B cell (primary cell): Measurements from ENCODE around the gene GATAD2B. TPM values are rescaled to one million over a fixed set of nuclear protein-coding genes. Genes with fewer than 3 reads are reported as not detected.
"Not testable (repeated sequence)": the region's sequence is repeated elsewhere in the genome, so short reads cannot be mapped to it uniquely, and the experiment has no call there.

ENCODE experiments used
- ATAC-seq: fragments of 200-7000 bp; cut with Tn5 transposase; one replicate; pipeline ENCODE4 v1.10.0; 2021; ENCODE audit warnings: low read depth, mild to moderate bottlenecking, moderate number of reproducible peaks, moderate library complexity
- CTCF ChIA-PET: fragments of 350-600 bp; sonication (Branson Sonifier 250); formaldehyde crosslinking; loops from one replicate; lab custom pipeline; 2021; ENCODE audit warnings: antibody characterized with exemption, inconsistent platforms; lab: Charles Lee
- POLR2A ChIA-PET: fragments of 350-600 bp; sonication (Branson Sonifier 250); formaldehyde crosslinking; loops from one replicate; lab custom pipeline; 2021; ENCODE audit warnings: antibody characterized with exemption; lab: Charles Lee
- DNase-seq: peaks from one replicate; pipeline ENCODE4 v3.0.0; 2013
- H2AFZ ChIP-seq: 2 replicates; pipeline ENCODE4 v1.6.1; 2012; ENCODE audit warnings: mild to moderate bottlenecking, low read depth, low read length; ENCODE audit not compliant: insufficient read depth, poor library complexity, severe bottlenecking
- H3K27ac ChIP-seq, 2 donors: 1 replicate in 1 of 2; 2 replicates in 1 of 2; pipeline ENCODE4 v1.5.1; 2012 to 2013; ENCODE audit warnings: low read length in 2 of 2, mild to moderate bottlenecking in 2 of 2, moderate library complexity in 1 of 2
- H3K27me3 ChIP-seq, 4 experiments: fragments of 200-600 bp in 1 of 4; sonication (generic) in 1 of 4; replicated peaks in 1 of 4; 1 replicate in 2 of 4; 2 replicates in 2 of 4; pipeline versions ENCODE4 v1.6.1 to v1.7.0; 2013 to 2016; ENCODE audit warnings: low read length in 3 of 4, mild to moderate bottlenecking in 2 of 4, mixed read lengths in 1 of 4, moderate library complexity in 1 of 4; ENCODE audit not compliant: insufficient read depth in 4 of 4, control insufficient read depth in 3 of 4; ENCODE audit errors: control extremely low read depth in 1 of 4
- H3K36me3 ChIP-seq, 2 experiments: replicated peaks in 1 of 2; 1 replicate in 1 of 2; 2 replicates in 1 of 2; pipeline versions ENCODE4 v1.6.1 to v1.7.1; 2013; ENCODE audit warnings: low read length in 1 of 2; ENCODE audit not compliant: insufficient read depth in 2 of 2, control insufficient read depth in 1 of 2; ENCODE audit errors: control extremely low read depth in 1 of 2, extremely low read depth in 1 of 2
- H3K4me1 ChIP-seq, 2 donors: fragments of 200-600 bp in 1 of 2; sonication (generic) in 1 of 2; 1 replicate in 1 of 2; 2 replicates in 1 of 2; pipeline versions ENCODE4 v1.5.1 to v1.6.1; 2013 to 2017; ENCODE audit warnings: low read length in 2 of 2; ENCODE audit not compliant: control insufficient read depth in 2 of 2, insufficient read depth in 2 of 2
- H3K4me2 ChIP-seq: replicated peaks from 2 replicates; pipeline ENCODE3; 2012; ENCODE audit warnings: mild to moderate bottlenecking, low read depth, low read length; ENCODE audit not compliant: poor library complexity, severe bottlenecking
- H3K4me3 ChIP-seq, 5 experiments: fragments of 200-600 bp in 1 of 5; sonication (generic) in 1 of 5; 1 replicate in 3 of 5; 2 replicates in 2 of 5; pipeline versions ENCODE4 v1.5.1 to v1.7.0; 2011 to 2016; ENCODE audit warnings: low read length in 4 of 5, mild to moderate bottlenecking in 4 of 5, low read depth in 2 of 5, control low read depth in 1 of 5, moderate library complexity in 1 of 5; ENCODE audit not compliant: insufficient read depth in 1 of 5; ENCODE audit errors: control extremely low read depth in 1 of 5, extremely low read depth in 1 of 5
- H3K79me2 ChIP-seq: fragments of 200-600 bp; sonication (generic); one replicate; pipeline ENCODE4 v1.6.0; 2016; ENCODE audit warnings: low read length; ENCODE audit not compliant: control insufficient read depth, insufficient read depth
- H3K9ac ChIP-seq: fragments of 200-600 bp; sonication (generic); 2 replicates; pipeline ENCODE4 v1.6.1; 2017; ENCODE audit warnings: mild to moderate bottlenecking, low read length, moderate library complexity
- H3K9me3 ChIP-seq, 3 donors: one replicate each; pipeline versions ENCODE4 v1.6.1 to v1.7.1; 2013; ENCODE audit warnings: low read length in 2 of 3; ENCODE audit not compliant: control insufficient read depth in 2 of 3, insufficient read depth in 1 of 3; ENCODE audit errors: control extremely low read depth in 1 of 3
- H4K20me1 ChIP-seq: 2 replicates; pipeline ENCODE4 v1.6.0; 2012; ENCODE audit warnings: mild to moderate bottlenecking, low read length; ENCODE audit not compliant: insufficient read depth, control insufficient read depth, poor library complexity, severe bottlenecking
- H3K27ac Mint-ChIP-seq: one replicate; pipeline ENCODE4 v1.8.0; 2021; ENCODE audit warnings: mixed read lengths
- H3K27me3 Mint-ChIP-seq: one replicate; pipeline ENCODE4 v1.8.0; 2021; ENCODE audit warnings: mixed read lengths
- H3K4me1 Mint-ChIP-seq: one replicate; pipeline ENCODE4 v1.8.0; 2021; ENCODE audit warnings: mixed read lengths
- H3K4me3 Mint-ChIP-seq: one replicate; pipeline ENCODE4 v1.8.0; 2021; ENCODE audit warnings: mixed read lengths
- H3K9me3 Mint-ChIP-seq: one replicate; pipeline ENCODE4 v1.8.0; 2022; ENCODE audit warnings: mixed read lengths; ENCODE audit not compliant: insufficient read depth
- EZH2 ChIP-seq: IDR thresholded peaks from 2 replicates; pipeline ENCODE4 v1.6.1; 2012; ENCODE audit warnings: borderline replicate concordance, low read depth, mild to moderate bottlenecking, moderate library complexity, low read length; ENCODE audit not compliant: insufficient read depth, poor library complexity, severe bottlenecking
- WGBS: methylation state at CpG from one replicate; pipeline ENCODE4 v1.1.5; 2013; ENCODE audit warnings: missing lambda C conversion rate; ENCODE audit not compliant: insufficient coverage; 5-methylcytosine and 5-hydroxymethylcytosine counted together
- intact Hi-C: fragments of 100-400 bp; cut with micrococcal nuclease; formaldehyde crosslinking; loops from one replicate; pipeline ENCODE4 v1.10.0; 2022
- polyA plus RNA-seq: library from polyadenylated mRNA; depleted of rRNA; stranded (reverse); fragments of >200 nt; gene quantifications from 2 replicates; pipeline ENCODE4 v1.2.3, GENCODE V29; 2012
- total RNA-seq, 2 donors: library from RNA; stranded (reverse); fragments of 120-200 nt in 1 of 2; gene quantifications; 1 replicate in 1 of 2; 2 replicates in 1 of 2; pipeline versions ENCODE4 v1.2.3 to v1.2.4, GENCODE V29; 2013 to 2022
- TF ChIP-seq, protein P1 (sequence below): fragments of 200-600 bp; IDR thresholded peaks from one replicate; pipeline ENCODE4 v1.8.0; 2022; ENCODE audit warnings: antibody characterized with exemption, mild to moderate bottlenecking

The GATAD2B gene
- total and polyA plus RNA-seq, 2 donors (not counting 1 experiment from before 2014, with no cell fraction given): 16.7 to 105 TPM

DNA sequence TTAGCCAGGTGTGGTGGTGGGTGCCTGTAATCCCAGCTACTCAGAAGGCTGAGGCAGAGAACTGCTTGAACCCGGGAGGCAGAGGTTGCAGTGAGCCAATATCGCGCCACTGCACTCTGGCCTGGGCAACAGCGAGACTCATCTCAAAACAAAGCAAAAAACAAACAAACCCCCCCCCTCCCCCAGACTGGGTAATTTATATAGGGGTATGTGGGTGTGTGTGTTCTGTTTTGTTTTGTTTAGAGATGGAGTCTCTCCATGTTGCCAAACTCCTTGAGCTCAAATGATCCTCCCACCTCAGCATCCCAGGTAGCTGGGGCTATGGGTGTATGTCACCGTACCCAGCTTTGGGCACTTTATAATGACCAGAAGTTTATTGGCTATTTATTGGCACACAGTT lies 74.0 kb downstream of the GATAD2B start:
- Mint-ChIP-seq H3K27me3 (no peaks in the 10 kb centered on the region), H3K9me3 (no peaks in the 10 kb centered on the region), H3K4me1 (peaks cover 48% of the 10 kb centered on the region), H3K27ac (no peak overlapping the region), H3K4me3 (no peak overlapping the region)
- WGBS: 86% methylated on average over 1 of the region's 5 CpGs
- no peak overlapping the region for H2AFZ ChIP-seq
- peaks cover 14% of the 10 kb centered on the region for H4K20me1 ChIP-seq
- intact Hi-C loops: no loop called here
- no peak overlapping the region for H3K4me3 ChIP-seq
- peaks cover 39 to 44% of the 10 kb centered on the region in 2 donors for H3K4me1 ChIP-seq
- ChIA-PET POLR2A (interaction anchor here (0.7 to 1.2 kb wide), 2 partner anchors 129 to 136 kb away, joined by 3 to 7 read pairs; partner anchors contain the start of gene JTB), CTCF (no interaction called here)
- H3K9ac ChIP-seq: peak overlapping the region; percentile 23
- peaks cover 0 to 28% of the 10 kb centered on the region in 2 experiments for H3K36me3 ChIP-seq
- DNase-seq (no peak), ATAC-seq (no peak)
- peak overlapping the region in 1 of 2 donors; percentile 76 for H3K27ac ChIP-seq
- no peaks in the 10 kb centered on the region for H3K27me3 ChIP-seq
- H3K4me2 ChIP-seq: peak overlapping the region; percentile 65
- peaks cover 95% of the 10 kb centered on the region for H3K79me2 ChIP-seq
- no peak for TF ChIP-seq EZH2
- TF ChIP-seq, protein P1, sequence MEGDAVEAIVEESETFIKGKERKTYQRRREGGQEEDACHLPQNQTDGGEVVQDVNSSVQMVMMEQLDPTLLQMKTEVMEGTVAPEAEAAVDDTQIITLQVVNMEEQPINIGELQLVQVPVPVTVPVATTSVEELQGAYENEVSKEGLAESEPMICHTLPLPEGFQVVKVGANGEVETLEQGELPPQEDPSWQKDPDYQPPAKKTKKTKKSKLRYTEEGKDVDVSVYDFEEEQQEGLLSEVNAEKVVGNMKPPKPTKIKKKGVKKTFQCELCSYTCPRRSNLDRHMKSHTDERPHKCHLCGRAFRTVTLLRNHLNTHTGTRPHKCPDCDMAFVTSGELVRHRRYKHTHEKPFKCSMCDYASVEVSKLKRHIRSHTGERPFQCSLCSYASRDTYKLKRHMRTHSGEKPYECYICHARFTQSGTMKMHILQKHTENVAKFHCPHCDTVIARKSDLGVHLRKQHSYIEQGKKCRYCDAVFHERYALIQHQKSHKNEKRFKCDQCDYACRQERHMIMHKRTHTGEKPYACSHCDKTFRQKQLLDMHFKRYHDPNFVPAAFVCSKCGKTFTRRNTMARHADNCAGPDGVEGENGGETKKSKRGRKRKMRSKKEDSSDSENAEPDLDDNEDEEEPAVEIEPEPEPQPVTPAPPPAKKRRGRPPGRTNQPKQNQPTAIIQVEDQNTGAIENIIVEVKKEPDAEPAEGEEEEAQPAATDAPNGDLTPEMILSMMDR: no peak
- H3K9me3 ChIP-seq: no peaks in the 10 kb centered on the region

- no peak for DNase-seq
- peaks cover 34 to 49% of the 10 kb centered on the region in 2 donors for H3K4me1 ChIP-seq
- peaks cover 22% of the 10 kb centered on the region for H4K20me1 ChIP-seq
- H3K4me1 Mint-ChIP-seq: peaks cover 41% of the 10 kb centered on the region
- no CpG with 5 or more reads among the region's 3 CpGs for WGBS
- intact Hi-C loops: no loop called here
- H3K4me3 ChIP-seq: no peak overlapping the region
- no peaks in the 10 kb centered on the region for H3K27me3 ChIP-seq
- no peaks in the 10 kb centered on the region for H3K9me3 Mint-ChIP-seq
- no peak overlapping the region for H2AFZ ChIP-seq
- no peaks in the 10 kb centered on the region for H3K27me3 Mint-ChIP-seq
- H3K9me3 ChIP-seq: no peaks in the 10 kb centered on the region
- H3K27ac Mint-ChIP-seq: no peak overlapping the region
- no peak for ATAC-seq
- no peak overlapping the region for H3K27ac ChIP-seq
- peaks cover 1 to 10% of the 10 kb centered on the region in 2 experiments for H3K36me3 ChIP-seq
- peaks cover 90% of the 10 kb centered on the region for H3K79me2 ChIP-seq
- CTCF ChIA-PET: no interaction called here
- TF ChIP-seq, protein P1: no peak
- TF ChIP-seq EZH2: no peak
- no peak overlapping the region for H3K9ac ChIP-seq
- H3K4me2 ChIP-seq: no peak overlapping the region
- POLR2A ChIA-PET: no interaction called here
- no peak overlapping the region for H3K4me3 Mint-ChIP-seq
These were observed 77.6 kb downstream of the GATAD2B start for GRCh38 chr1:153845158-153845557.

- H3K4me1 Mint-ChIP-seq: peaks cover 35% of the 10 kb centered on the region
- H3K4me1 ChIP-seq: peaks cover 26 to 41% of the 10 kb centered on the region in 2 donors
- DNase-seq, H3K4me2 ChIP-seq, H3K9ac ChIP-seq, H3K4me3 Mint-ChIP-seq, H3K9me3 Mint-ChIP-seq, H3K27ac Mint-ChIP-seq, H3K4me3 ChIP-seq, H3K27me3 Mint-ChIP-seq, H3K27ac ChIP-seq, ATAC-seq, CTCF ChIA-PET, intact Hi-C loops, POLR2A ChIA-PET, H3K9me3 ChIP-seq, H3K27me3 ChIP-seq, H2AFZ ChIP-seq: not testable (repeated sequence)
- WGBS: no CpG with 5 or more reads among the region's 3 CpGs
- peaks cover 88% of the 10 kb centered on the region for H3K79me2 ChIP-seq
- H3K36me3 ChIP-seq: peaks cover 1 to 10% of the 10 kb centered on the region in 2 experiments
- H4K20me1 ChIP-seq: peaks cover 22% of the 10 kb centered on the region
These were observed 78.4 kb downstream of the GATAD2B start for GRCh38 chr1:153844349-153844748.
